ENCODE data around the gene MRGPRE.

The MRGPRE gene

DNA sequence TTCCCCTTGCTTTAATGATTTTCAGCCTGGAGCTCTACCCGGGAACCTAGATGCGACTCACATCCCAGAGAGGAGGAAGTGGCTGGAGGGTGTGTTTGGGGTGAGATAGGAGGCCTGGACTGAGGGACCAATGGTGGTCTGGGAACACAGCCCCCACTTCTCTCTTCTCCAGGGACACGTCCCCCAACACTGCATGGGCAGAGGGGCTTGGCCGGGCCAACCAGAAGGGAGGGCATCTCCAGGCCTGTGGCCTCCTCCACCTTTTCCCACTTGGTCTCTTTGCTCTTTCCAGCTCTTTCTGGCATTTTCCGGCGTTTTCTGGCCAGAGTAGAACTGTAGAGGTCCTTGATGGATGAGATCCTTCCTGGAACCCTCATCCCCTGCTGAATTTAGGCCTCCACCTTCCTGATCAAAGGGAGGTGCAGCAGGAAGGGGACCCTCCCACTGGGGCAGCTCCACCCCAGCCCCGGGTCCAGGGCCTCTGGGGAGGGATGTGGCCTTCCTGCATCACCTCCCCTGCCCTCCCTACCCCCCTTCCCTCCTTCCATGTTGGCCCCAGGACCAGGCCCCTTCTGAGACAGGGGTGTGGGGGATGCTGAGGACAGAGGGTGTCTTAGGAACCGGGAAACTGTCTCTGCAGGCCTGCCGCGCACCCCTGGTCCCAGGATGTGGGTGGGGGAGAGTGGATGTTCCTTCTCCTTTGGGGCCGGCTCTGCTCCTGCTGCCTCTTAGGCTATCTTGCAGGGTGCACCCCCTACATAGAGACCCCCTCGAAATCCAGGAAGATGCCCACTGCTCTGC, 38.0 kb downstream of the MRGPRE start:
- no peak for DNase-seq

DNA sequence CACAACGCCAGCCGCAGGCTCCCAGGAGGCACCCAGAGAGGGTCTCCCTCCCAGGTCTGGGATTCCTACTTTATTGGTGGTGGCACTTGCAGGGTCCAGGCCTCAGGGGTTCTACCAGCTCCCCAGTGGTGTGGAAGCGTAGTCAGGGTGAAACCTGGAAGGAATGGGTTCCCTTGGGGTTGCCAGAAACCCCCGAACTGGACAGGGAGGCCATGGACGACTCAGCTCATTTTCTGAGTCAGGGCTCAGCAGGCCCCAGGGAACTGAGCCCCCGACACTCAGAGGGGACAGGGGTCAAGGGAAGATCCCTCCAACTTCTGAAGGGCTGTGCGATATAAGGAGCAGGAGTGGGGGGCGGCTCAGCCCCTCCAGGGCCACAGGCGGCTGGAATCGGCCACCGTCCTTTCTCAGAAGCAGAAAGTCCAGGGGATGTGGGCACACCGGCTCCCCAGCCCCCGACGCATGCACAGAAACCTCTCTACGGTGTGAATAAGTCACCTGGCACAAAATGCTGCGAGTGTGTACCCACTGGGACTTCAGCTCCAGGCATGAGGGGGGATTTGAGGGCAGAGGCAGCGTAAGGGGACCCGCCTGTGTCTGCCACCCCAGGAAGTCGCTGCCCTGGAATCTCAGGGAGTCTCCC, 38.7 kb downstream of the MRGPRE start:
- no peak for DNase-seq

DNA sequence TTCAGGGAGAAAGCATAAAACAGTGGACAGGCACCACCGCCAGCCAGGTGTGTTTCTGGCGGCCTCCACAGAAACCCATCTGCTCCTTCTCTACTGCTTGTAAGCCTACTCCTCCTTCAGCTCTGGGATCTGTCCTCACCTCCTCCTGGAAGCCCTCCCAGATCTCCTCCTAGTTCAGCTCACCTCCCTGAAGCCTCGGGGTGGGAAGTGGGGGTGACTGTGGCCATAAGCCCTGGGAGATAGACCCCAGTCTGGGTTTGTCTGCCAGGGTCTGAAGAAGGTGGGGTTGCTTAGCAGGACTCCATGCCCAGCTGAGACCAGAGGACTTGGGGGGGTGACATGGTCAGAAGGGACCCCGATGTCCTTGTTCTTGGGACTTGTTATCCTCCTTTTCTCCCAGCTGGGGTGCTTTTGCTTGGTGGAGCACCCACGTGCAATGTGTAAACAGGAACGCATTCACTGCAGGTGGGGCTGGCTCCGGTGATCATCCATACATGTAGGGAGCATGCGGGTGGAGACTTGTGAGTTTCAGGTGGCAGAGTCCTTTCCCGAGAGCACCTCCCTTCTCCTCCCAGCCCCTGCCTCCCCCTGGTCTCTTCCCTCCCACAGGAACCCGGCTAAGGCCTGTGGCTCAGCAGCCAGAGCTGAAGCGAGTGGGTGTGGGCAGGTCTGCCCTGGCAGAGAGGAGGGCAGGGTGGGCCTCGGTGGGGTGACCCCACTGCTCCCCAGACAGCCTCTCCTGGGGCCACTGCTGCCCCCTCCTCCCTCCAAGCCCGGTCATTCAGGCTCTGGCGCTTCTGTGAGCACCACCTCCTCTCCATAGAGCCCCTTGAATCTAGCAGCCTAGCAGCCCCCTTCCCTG, 39.5 kb downstream of the MRGPRE start:
- DNase-seq: no peak

DNA sequence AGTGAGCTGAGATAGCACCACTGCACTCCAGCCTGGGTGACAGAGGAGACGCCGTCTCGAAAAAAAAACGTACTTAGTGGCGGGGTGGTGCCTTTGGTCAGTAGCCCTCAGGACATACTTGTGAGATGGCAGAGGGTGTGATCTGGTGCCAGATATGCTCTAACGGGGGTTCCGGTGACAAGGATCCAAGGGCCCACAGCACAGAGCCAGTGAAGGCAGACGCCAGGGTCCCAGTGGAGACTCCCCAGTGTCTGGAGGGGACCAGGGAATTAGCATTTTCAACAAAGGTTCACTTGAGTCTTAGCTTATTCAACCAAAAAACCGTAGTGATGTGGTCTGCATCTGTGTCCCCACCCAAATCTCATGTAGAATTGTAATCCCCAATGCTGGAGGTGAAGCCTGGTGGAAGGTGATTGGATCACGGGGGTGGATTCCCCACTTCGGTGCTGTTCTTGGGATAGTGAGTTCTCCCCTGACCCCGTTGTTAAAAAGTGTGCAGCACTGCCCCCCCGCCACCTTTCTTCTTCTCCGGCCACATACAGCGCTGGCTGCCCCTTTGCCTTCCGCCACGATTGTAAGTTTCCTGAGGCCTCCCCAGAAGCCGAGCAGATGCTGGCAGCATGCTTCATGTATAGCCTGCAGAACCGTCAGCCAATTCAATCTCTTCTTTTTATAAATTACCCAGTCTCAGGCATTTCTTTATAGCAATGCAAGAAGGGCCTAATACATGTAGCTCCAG, 40.5 kb downstream of the MRGPRE start:
- DNase-seq: no peak

DNA sequence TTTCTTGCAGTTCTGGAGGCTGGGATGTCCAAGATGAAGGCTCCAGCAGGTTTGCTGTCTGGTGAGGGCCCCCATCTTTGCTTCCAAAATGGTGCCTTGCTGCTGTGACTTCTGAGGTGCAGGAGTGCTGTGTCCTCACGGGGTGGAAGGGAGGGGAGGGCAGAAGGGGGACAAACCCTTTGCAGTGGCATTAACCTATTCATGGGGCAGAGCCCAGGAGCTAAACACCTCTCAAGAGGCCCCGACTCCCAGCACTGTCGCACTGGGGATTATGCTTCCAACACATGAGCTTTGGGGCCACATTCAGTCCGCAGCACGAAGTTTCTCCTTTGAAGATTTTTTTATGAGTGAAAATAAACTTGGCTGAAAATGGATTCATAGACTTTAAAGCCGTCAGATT, 41.6 kb downstream of the MRGPRE start:
- DNase-seq: no peak

DNA sequence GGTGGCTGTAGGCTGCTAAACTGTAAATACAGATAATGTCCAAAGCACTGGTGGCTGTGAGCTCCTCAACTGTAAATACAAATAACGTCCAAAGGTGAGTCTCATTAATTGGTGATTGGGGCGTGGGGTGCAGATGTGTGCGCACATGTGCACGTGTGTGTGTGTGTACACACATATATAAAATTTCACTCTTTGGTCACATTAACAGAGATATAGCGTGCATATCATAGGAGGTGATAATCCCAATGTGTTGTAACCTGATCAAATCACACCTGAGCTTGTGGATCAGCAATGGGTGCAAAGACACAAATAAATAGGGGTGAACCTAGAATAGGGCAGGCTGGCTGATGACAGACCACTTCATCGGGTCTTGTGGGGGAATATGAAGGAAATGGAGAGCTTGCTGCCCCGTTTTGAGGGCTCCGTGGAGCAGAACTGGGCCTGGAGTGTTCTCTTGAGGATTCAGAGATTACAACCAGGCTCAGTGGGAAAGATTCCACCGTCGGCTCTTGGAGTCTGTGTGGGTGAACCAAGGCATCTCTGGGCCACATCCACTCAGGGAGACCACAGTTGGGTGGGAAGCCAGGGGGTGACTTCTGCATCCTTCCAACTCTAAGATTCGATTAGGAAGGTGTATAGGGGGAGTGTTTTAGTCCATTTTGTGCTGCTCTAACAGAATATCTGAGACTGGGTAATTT, 42.2 kb downstream of the MRGPRE start:
- DNase-seq: no peak

DNA sequence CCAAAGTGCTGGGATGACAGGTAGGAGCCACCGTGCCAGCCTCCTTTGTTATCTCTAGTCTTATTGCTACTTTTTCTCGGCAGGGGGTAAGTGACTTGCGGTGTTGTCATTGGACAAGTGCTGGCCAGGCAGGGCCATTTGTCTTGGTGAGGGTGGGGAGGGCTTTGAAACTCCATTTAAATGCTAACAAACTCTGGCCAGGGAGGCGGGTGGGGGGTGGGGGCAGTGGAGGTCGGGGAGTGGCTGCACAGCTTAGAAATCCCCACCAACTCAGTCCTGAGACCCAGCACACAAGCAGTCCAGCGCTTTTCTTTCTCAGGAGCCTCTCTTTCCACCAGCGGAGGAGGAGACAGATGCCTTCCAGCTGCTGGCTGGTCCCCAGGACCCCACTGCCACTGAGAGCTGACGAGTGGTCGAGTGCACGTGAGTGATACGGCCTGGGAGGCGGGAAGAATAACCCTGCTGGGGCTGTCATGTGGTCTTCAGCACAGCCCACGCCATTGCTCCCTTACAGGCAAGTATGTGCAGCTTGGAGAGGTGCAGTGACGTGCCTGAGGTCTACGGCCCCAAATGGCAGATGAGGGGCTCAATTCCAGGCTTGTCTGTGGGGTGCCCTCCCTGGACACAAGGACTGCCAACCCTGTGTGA, 42.9 kb downstream of the MRGPRE start:
- no peak for DNase-seq

DNA sequence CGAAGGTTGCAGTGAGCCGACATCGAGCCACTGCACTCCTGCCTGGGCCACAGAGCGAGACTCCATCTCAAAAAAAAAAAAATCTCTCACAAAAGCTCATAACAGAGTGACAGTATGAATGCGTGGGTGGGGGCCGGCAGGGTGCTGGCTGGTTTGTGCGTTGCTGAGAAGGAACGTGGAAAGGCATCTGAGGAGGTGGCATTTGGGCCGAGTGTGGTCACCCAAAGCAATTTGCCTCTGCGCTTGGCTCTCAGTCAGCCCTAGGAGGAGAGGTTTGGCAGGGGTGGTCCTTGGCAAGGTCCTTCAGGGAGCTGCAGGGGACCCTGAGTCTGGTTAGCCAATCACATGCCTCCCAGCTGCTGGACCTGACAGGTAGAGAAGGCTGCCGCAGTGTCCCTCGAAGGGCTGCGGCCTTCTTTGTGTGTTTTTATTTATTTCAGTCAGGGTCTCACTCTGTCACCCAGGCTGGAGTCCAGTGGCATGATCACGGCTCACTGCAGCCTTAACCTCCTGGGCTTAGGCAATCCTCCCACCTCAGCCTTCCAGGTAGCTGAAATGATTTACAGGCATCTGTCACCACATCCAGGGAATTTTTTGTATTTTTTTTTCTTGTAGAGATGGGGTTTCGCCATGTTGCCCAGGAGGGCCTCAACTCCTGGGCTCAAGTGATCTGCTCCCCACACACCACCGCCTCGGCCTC, 43.6 kb downstream of the MRGPRE start:
- no peak for DNase-seq

DNA sequence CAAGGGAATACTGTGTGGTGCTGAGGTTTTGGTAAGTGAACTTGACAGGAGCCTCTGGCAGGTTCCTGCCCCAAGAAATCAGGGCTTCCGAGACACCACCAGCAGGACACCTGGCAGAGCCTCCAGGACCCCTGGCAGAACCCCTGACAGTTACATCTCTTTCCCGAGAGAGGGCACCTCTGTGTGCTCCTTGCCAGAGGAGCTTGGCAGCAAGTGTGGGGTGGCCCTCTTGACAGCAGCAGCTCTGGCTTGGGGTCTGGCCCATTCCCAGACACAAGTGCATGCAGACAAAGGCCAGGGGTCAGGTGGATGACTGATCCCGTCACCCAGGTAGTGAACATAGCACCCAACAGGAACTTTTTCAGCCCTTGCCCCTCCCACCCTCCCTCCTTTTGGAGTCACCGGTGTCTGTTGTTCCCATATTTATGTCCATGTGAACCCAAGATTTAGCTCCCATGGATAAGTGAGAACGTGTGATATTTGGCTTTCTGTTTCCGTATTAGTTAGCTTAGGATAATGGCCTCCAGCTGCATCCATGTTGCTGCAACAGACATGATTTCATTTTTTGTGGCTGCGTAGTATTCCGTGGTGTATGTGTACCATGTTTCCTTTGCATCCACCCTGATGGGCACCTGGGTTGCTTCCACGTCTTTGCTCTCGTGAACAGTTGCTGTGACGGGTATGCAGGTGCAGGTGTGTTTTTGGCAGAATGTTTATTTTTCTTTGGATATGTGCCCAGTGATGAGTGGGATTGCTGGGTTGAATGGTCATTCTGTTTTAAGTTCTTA, 45.9 kb downstream of the MRGPRE start:
- no peak for DNase-seq

DNA sequence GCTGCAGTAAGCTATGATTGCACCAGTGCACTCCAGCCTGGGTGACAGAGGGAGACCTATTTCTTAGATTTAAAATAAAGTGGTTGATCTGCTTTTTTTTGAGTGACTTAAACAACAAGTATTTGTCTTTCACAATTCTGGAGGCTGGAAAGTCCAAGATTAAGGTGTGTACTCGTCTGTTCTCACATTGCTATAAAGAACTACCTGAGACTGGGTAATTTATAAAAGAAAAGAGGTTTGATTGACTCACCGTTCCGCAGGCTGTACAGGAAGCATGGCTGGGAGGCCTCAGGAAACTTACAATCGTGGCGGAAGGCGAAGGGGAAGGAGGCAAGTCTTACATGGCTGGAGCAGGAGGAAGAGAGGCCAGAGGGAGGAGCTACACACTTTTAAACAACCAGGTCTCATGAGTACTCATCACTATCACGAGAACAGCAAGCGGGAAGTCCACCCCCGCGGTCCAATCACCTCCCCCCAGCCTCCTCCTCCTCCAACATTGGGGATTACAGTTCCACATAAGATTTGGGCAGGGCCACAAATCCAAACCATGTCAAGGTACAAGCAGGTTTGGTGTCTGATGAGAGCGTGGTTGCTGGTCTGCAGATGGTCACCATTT, 47.4 kb downstream of the MRGPRE start:
- DNase-seq: no peak

DNA sequence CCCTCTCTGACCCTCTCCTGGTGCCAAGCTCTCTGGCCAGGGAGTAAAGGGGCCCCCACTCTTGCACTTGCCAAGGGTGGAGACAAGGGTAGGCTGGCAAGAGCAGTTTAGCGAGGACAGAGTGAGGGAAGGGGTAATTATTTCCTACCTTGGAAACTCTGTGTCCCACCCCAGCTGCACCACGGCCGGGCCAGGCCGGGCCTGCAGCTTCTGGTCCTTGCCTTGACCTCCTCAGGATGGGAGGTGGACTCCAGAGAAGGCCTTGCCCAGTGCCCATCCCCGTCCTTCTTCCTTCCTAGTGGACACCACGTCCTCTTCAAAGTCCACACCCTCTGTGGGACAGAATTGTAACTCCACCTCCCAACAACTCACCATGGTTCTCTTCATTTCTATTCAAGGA, 48.7 kb downstream of the MRGPRE start:
- no peak for DNase-seq

DNA sequence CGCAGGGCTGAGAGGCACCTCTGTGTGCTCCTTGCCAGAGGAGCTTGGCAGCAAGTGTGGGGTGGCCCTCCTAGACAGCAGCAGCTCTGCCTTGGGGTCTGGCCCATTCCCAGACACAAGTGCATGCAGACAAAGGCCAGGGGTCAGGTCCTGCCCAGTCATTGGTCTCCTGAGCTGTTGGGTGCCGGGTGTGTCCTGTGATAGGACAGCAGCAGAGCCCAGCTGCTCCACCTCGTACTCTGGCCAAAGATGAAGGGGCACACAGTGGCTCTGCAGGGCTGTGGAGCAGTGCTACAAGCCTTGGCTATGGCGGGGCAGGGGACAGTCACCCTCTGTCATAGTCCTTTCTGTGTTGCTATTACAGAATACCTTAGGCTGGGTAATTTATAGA, 49.8 kb downstream of the MRGPRE start:
- DNase-seq: no peak

DNA sequence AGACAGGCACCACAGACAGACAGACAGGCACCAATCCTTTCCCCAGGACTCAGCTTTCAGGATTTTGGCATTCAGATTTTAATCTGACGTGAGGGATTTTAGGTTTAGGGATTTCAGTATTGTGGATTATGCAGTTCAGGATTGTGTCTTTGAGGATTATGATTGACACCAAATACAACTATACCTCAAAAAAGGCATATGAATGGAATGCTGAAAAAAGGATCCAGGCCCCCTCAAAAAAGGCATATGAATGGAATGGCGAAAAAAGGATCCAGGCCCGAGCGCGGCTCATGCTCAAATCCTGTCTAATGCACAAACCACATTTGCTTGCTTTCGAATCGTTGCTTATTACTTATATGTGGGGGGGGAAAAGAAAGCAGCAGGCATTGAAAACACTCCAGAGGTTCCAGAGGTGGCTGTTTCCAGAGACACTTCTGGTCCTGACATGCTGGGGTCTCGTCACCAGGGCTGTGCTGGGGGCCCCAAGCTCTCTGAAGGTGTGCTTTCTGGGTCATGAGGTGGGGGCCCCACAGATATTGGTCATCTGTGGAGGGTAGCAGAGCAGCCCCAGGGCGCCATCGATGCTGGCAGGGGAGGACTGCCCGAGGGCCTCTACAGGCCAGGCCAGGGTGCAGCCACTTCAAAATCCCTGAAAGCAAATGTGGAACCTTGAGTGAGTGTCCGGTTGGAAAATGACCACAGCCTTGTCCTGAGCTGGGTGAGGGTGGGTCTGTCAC, 50.3 kb downstream of the MRGPRE start:
- no peak for DNase-seq

DNA sequence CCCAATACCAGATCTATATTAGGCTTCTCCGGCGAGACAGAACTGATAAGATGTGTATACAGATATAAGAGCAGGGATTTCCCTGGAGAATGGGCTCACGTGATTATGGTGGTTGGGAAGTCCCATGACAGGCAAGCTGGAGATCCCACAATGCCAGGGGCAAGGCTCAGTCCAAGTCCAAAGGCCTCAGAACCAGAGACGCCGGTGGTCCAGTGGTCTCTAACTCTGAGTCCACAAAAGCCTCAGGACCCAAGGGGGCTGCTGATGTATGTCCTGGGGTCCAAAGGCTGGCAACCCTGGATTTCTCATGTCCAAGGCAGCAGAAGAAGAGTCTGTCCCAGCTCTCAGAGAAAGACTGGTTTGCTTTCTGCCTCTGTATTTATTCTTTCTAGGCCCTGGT, 51.3 kb downstream of the MRGPRE start:
- DNase-seq: no peak

DNA sequence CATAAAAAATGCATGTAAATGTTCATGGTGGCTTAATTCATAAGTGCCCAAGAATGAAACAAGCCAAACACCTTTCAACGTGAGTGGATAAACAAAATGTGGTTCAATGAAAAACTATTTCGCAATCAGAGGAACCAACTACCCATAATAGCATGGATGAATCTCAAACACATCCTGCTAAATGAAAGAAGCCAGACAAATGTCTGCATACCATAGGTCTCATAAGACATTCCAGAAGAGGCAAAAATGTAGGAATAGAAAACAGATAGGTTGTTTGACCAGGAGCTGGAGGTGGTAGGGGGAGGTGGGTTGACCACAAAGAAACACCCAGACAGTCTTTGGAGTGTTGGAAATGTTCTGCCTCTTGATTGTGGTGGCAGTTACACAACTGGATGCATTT, 53.9 kb downstream of the MRGPRE start:
- no peak for DNase-seq

DNA sequence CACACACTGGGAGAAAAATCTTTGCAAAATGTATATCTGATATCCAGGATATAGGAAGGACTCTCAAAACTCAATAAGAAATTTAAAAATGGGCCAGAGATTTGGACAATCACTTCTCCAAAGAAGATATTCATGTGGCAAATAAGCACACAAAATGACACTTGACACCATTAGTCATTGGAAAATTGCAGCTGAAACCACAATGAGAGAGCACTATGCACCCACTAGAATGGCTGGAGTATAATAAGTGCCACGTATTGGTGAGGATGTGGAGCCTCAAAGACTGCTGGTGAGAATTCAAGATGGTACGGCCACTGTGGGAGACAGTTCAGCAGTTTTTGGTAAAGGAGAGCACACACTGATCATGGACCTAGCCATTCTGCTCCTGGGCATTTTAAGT, 54.3 kb downstream of the MRGPRE start:
- no peak for DNase-seq
